HL-60 (cell line): ENCODE measurements around the gene PSENEN.
A peak's percentile ranks its signal among the peaks of the same experiment; 100 is the strongest.

Source experiments
- DNase-seq, 2 experiments: peaks; one replicate each; pipeline ENCODE4 v3.0.0-alpha.2; 2010 to 2020; ENCODE audit warnings: low read depth in 1 of 2, low spot score in 1 of 2
- H3K27ac ChIP-seq: fragments of 250-450 bp; sonication (Bioruptor Pico); replicated peaks from 2 replicates; pipeline ENCODE4 v1.5.1; 2020; ENCODE audit warnings: mild to moderate bottlenecking, moderate library complexity
- H3K27me3 ChIP-seq: fragments of 250-450 bp; sonication (Bioruptor Pico); 2 replicates; pipeline ENCODE4 v1.5.1; 2021; ENCODE audit warnings: mild to moderate bottlenecking, moderate library complexity; ENCODE audit not compliant: insufficient read depth, poor library complexity, severe bottlenecking
- H3K4me3 ChIP-seq: replicated peaks from 2 replicates; pipeline ENCODE4 v1.5.1; 2011; ENCODE audit warnings: mild to moderate bottlenecking, control low read depth, low read length; ENCODE audit not compliant: insufficient read depth
- GABPA ChIP-seq: IDR thresholded peaks from 2 replicates; pipeline ENCODE4 v1.6.1; 2012; ENCODE audit warnings: low read depth
- POLR2AphosphoS5 ChIP-seq: IDR thresholded peaks from 2 replicates; pipeline ENCODE4 v1.6.1; 2012; ENCODE audit warnings: low read depth
- REST ChIP-seq: IDR thresholded peaks from 2 replicates; pipeline ENCODE4 v1.6.1; 2012; ENCODE audit warnings: low read depth; ENCODE audit not compliant: insufficient replicate concordance
- SPI1 ChIP-seq: IDR thresholded peaks from 2 replicates; pipeline ENCODE4 v1.6.1; 2012; ENCODE audit warnings: low read depth, mild to moderate bottlenecking, borderline replicate concordance
- TF ChIP-seq, protein P1 (sequence below): IDR thresholded peaks from one replicate; pipeline ENCODE4 v1.5.1; 2011; ENCODE audit warnings: low read length, control low read depth, inconsistent platforms; ENCODE audit not compliant: insufficient read depth

PSENEN gene

GRCh38 chr19:35720648-35721047, 24.8 kb upstream of the PSENEN start:
- H3K27me3 ChIP-seq = no peaks in the 10 kb centered on the region
- no peak for DNase-seq
- no peak overlapping the region for H3K27ac ChIP-seq
- TF ChIP-seq SPI1 (no peak), REST (no peak), GABPA (no peak), POLR2AphosphoS5 (no peak)
- TF ChIP-seq, protein P1, sequence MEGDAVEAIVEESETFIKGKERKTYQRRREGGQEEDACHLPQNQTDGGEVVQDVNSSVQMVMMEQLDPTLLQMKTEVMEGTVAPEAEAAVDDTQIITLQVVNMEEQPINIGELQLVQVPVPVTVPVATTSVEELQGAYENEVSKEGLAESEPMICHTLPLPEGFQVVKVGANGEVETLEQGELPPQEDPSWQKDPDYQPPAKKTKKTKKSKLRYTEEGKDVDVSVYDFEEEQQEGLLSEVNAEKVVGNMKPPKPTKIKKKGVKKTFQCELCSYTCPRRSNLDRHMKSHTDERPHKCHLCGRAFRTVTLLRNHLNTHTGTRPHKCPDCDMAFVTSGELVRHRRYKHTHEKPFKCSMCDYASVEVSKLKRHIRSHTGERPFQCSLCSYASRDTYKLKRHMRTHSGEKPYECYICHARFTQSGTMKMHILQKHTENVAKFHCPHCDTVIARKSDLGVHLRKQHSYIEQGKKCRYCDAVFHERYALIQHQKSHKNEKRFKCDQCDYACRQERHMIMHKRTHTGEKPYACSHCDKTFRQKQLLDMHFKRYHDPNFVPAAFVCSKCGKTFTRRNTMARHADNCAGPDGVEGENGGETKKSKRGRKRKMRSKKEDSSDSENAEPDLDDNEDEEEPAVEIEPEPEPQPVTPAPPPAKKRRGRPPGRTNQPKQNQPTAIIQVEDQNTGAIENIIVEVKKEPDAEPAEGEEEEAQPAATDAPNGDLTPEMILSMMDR = no peak
- no peak overlapping the region for H3K4me3 ChIP-seq

- Histone ChIP-seq H3K4me3 (no peak overlapping the region), H3K27ac (no peak overlapping the region), H3K27me3 (no peaks in the 10 kb centered on the region)
- TF ChIP-seq, protein P1 = no peak
- TF ChIP-seq POLR2AphosphoS5 = peak; percentile 35; the same call in 1 of the 2 replicates
- DNase-seq = no peak
These were observed 24.1 kb upstream of the PSENEN start for GRCh38 chr19:35721374-35721773.

GRCh38 chr19:35722461-35722860, 23.0 kb upstream of the PSENEN start:
- Histone ChIP-seq H3K27ac (no peak overlapping the region), H3K27me3 (no peaks in the 10 kb centered on the region), H3K4me3 (no peak overlapping the region)
- TF ChIP-seq SPI1 (no peak), REST (no peak), GABPA (no peak), POLR2AphosphoS5 (no peak)
- TF ChIP-seq, protein P1 = no peak
- DNase-seq = no peak

DNA sequence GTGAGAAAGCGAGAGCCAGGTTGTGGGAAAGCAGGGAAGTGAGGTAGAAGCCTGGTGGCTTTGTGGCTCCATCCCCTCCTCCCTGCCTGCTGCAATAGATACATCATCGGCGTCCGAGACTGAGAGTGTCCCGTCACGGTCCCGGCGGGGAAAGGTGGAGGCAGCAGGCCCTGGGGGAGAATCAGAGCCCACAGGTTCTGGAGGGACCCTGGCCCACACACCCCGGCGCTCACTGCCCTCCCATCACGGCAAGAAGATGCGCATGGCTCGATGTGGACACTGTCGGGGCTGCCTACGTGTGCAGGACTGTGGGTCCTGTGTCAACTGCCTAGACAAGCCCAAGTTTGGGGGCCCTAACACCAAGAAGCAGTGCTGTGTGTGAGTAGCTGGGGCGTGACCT, 22.6 kb upstream of the PSENEN start:
- H3K27ac ChIP-seq = no peak overlapping the region
- DNase-seq = no peak
- H3K4me3 ChIP-seq = no peak overlapping the region
- H3K27me3 ChIP-seq = no peaks in the 10 kb centered on the region
- no peak for TF ChIP-seq GABPA
- TF ChIP-seq, protein P1 = no peak
- TF ChIP-seq POLR2AphosphoS5 = no peak
- no peak for TF ChIP-seq SPI1
- no peak for TF ChIP-seq REST
